Parathyroid adenoma (tissue), 2 donors: ENCODE measurements around the gene HAGHL.
"Not testable (repeated sequence)": the region's sequence is repeated elsewhere in the genome, so short reads cannot be mapped to it uniquely, and the experiment has no call there.

Experiments used
- H2AFZ ChIP-seq: fragments of 300-600 bp; sonication (generic); one replicate; pipeline ENCODE4 v1.7.0; 2017; ENCODE audit warnings: antibody characterized with exemption, mild to moderate bottlenecking
- H3K27ac ChIP-seq: fragments of 300-600 bp; sonication (generic); one replicate; pipeline ENCODE4 v1.7.0; 2017
- H3K27me3 ChIP-seq: fragments of 300-600 bp; sonication (generic); one replicate; pipeline ENCODE4 v1.7.0; 2017; ENCODE audit warnings: low read length; ENCODE audit not compliant: control insufficient read depth, insufficient read depth
- H3K36me3 ChIP-seq: fragments of 300-600 bp; sonication (generic); one replicate; pipeline ENCODE4 v1.7.0; 2017; ENCODE audit warnings: low read length; ENCODE audit not compliant: control insufficient read depth, insufficient read depth
- H3K4me1 ChIP-seq: fragments of 300-600 bp; sonication (generic); one replicate; pipeline ENCODE4 v1.7.0; 2017; ENCODE audit warnings: control low read depth
- H3K4me2 ChIP-seq: fragments of 300-600 bp; sonication (generic); one replicate; pipeline ENCODE4 v1.7.0; 2017; ENCODE audit warnings: low read length
- H3K4me3 ChIP-seq: fragments of 300-600 bp; sonication (generic); one replicate; pipeline ENCODE4 v1.7.0; 2017; ENCODE audit warnings: low read depth, low read length
- H3K79me2 ChIP-seq: fragments of 300-600 bp; sonication (generic); one replicate; pipeline ENCODE4 v1.7.0; 2017; ENCODE audit warnings: control low read depth
- H3K9ac ChIP-seq: fragments of 300-600 bp; sonication (generic); one replicate; pipeline ENCODE4 v1.7.0; 2017; ENCODE audit warnings: mild to moderate bottlenecking
- H3K9me3 ChIP-seq: fragments of 300-600 bp; sonication (generic); one replicate; pipeline ENCODE4 v1.7.0; 2017; ENCODE audit warnings: low read length; ENCODE audit not compliant: control insufficient read depth
- TF ChIP-seq, protein P1 (sequence below): fragments of 300-600 bp; sonication (generic); IDR thresholded peaks from one replicate; pipeline ENCODE4 v1.7.0; 2017; ENCODE audit warnings: antibody characterized with exemption, mild to moderate bottlenecking
- donor health status: primary hyperparathyroidism.

HAGHL gene

DNA sequence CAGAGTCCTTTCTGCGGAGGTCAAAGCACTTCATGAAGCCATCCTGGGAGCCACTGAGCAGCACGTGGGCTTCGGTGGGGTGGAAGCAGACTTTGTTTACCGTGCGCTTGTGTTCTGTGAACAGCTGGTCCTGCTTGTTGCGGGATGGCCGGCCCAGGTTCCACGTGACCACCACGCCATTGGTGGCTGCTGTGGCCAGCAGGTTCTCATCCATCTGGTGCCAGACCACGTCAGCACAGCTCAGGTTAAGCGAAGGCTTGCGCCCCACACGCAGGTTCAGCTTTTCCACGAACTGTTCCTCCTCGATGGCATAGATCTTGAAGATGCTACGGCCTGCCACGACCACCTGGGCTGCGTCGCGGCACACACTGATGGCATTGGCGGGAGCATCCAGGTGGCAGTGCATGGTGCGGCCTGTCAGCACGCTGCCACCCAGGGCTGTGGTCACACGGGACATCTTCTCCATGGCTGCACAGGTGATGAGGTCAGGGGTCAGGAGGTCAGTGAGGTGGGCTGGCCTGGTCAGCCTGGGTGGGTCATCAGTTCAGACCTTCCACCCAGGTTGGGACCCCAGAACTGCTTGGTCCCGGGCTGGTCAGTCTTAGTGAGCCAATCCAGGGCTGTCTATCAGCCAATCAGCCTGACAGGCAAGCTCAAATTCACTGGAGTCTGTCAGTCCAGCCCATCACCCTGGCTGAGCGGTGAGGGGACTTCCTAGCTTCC lies 37.6 kb upstream of the HAGHL start:
- Histone ChIP-seq H3K27me3 (no peaks in the 10 kb centered on the region), H3K4me1 (peaks cover 24% of the 10 kb centered on the region), H3K4me3 (peak overlapping the region; percentile 89), H3K79me2 (peaks cover 6% of the 10 kb centered on the region), H3K27ac (peak overlapping the region; percentile 74), H2AFZ (peak overlapping the region; percentile 87), H3K9ac (peak overlapping the region; percentile 15), H3K9me3 (no peaks in the 10 kb centered on the region), H3K4me2 (peak overlapping the region; percentile 94), H3K36me3 (no peaks in the 10 kb centered on the region)
- TF ChIP-seq, protein P1, sequence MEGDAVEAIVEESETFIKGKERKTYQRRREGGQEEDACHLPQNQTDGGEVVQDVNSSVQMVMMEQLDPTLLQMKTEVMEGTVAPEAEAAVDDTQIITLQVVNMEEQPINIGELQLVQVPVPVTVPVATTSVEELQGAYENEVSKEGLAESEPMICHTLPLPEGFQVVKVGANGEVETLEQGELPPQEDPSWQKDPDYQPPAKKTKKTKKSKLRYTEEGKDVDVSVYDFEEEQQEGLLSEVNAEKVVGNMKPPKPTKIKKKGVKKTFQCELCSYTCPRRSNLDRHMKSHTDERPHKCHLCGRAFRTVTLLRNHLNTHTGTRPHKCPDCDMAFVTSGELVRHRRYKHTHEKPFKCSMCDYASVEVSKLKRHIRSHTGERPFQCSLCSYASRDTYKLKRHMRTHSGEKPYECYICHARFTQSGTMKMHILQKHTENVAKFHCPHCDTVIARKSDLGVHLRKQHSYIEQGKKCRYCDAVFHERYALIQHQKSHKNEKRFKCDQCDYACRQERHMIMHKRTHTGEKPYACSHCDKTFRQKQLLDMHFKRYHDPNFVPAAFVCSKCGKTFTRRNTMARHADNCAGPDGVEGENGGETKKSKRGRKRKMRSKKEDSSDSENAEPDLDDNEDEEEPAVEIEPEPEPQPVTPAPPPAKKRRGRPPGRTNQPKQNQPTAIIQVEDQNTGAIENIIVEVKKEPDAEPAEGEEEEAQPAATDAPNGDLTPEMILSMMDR, result no peak

DNA sequence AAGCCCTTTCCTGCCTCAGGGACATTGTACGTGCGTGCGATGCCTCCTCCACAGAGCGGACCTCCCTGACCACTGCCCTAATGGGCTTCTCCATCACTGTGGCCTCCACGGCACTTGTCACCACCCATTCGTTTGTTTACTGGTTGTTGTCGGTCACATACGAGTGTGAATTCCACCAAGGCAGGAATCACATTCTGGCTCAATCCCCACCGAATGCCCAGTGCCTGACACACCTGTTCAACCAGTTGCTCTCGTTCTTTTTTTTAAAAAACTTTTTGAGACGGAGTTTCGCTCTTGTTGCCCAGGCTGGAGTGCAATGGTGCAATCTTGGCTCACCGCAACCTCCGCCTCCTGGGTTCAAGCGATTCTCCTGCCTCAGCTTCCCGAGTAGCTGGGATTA lies 35.7 kb upstream of the HAGHL start:
- H3K27ac ChIP-seq, H3K9ac ChIP-seq, H3K9me3 ChIP-seq, H3K27me3 ChIP-seq, H3K36me3 ChIP-seq, H3K79me2 ChIP-seq, H2AFZ ChIP-seq, H3K4me2 ChIP-seq, H3K4me3 ChIP-seq: not testable (repeated sequence)
- H3K4me1 ChIP-seq, result peaks cover 22% of the 10 kb centered on the region

DNA sequence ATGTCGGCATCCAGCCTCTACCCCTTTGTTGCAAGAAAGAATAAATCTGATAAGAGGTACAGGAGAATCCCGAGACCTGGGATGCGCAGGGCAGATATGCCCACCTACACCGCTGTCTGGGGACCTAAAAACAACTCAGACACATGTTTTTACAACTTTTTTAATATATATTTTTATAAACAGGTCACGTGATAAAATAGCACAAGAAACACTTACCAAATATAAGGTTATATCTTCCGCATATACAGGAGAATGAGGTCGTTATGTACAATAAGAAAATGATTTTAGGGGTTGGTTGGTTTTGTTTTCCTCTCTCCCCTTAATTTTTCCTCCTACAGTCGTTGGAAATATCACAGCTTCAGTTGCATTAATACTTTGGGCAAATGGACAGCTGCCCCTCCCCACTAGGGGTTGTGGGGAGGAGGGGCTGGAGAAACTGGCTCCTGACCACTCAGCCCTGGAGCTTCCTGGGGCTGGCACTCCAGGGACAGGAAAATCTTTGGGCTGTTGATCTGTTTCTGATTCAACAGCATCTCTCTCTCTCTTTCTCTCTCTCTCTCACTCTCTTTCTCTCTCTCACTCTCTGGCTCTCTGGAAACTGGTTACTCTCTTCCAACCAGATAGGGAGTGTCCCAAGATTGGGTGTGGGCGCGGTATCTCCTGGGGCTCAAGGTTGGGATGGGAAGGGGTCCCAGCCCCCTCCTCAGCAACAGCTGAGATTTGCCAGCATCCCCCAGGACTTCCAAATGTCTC lies 34.4 kb upstream of the HAGHL start:
- H3K27ac ChIP-seq, result no peak overlapping the region
- no peak overlapping the region for H3K4me3 ChIP-seq
- H3K9me3 ChIP-seq, result no peaks in the 10 kb centered on the region
- H2AFZ ChIP-seq, result no peak overlapping the region
- TF ChIP-seq, protein P1, result no peak
- no peaks in the 10 kb centered on the region for H3K27me3 ChIP-seq
- H3K9ac ChIP-seq, result no peak overlapping the region
- H3K4me2 ChIP-seq, result no peak overlapping the region
- H3K36me3 ChIP-seq, result no peaks in the 10 kb centered on the region
- peaks cover 22% of the 10 kb centered on the region for H3K4me1 ChIP-seq
- H3K79me2 ChIP-seq, result peaks cover 3% of the 10 kb centered on the region

DNA sequence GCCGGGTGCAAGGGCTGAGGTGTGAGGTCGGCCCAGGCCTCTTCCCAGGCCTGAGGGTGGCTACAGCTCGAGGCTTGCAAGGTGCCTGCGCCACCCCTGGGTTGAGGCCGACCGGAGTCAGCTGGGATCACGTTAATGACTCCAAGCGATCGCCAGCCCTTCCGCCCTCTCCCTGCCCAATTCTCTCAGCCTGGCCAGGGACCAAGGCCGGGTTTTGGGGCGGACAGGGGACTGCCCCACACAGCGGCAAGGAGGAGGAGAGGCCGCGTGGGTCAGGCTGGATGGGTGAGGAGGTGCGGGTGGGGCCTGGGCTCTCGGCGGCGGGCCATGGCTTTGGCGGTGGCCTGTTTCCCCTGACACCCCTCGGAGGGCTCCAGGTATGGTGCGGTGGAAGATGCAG lies 33.5 kb upstream of the HAGHL start:
- Histone ChIP-seq H3K36me3 (no peaks in the 10 kb centered on the region), H3K4me3 (no peak overlapping the region), H3K79me2 (peaks cover 5% of the 10 kb centered on the region), H3K9ac (no peak overlapping the region), H3K27me3 (no peaks in the 10 kb centered on the region), H3K4me1 (peaks cover 22% of the 10 kb centered on the region), H3K27ac (no peak overlapping the region), H2AFZ (no peak overlapping the region), H3K4me2 (no peak overlapping the region), H3K9me3 (no peaks in the 10 kb centered on the region)
- TF ChIP-seq, protein P1, result no peak

DNA sequence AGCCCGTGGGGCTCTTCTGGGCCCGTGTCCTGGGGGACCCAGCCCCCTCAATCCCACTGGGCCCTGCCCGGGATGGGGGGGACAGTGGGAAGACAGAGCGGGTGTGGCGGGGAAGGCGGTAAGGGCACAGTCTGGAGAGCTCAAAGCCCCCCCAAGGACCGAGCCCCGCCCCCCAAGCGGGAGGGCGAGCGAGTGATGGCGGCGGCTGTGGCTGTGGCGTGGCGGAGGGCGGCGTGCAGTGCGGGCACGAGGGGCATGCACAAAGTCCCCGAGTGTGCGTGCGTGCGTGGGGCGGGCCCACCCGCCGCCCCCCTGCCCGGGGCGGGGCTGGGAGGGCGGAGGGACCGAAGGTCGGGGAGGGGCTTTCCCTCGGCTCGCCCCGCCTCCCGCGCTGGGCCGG lies 33.1 kb upstream of the HAGHL start:
- Histone ChIP-seq H3K27me3 (no peaks in the 10 kb centered on the region), H3K27ac (no peak overlapping the region), H3K36me3 (no peaks in the 10 kb centered on the region), H3K9ac (no peak overlapping the region), H3K4me3 (no peak overlapping the region), H3K79me2 (peaks cover 6% of the 10 kb centered on the region), H3K4me1 (peaks cover 22% of the 10 kb centered on the region), H3K4me2 (no peak overlapping the region), H3K9me3 (no peaks in the 10 kb centered on the region), H2AFZ (no peak overlapping the region)
- TF ChIP-seq, protein P1, result no peak
